SH-SY5Y (cell line): Measurements from ENCODE around the gene MAPK13.

Experiments
- GATA2 ChIP-seq: IDR thresholded peaks from 2 replicates; pipeline ENCODE4 v1.6.1; 2011; ENCODE audit warnings: mild to moderate bottlenecking, low read depth, low read length
- GATA3 ChIP-seq: IDR thresholded peaks from 2 replicates; pipeline ENCODE4 v1.6.1; 2011; ENCODE audit warnings: low read depth, mild to moderate bottlenecking, low read length, moderate library complexity

DNA sequence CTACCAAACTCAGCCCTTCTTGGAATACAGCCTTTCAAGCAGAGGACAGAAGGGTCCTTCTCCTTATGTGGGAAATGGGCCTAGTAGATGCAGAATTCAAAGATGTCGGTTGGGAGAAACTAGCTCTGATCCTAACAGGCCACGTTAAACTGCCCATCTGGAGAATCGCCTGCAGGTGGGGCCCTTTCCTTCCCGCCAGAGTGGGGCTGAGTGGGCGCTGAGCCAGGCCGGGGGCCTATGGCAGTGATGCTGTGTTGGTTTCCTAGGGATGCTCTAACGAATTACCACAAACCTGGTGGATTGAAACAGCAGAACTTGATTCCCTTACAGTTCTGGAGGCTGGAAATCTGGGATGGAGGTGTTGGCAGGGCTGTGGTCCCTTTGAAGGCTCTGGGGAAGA is 9.1 kb downstream of the MAPK13 start:
- TF ChIP-seq GATA3 (no peak), GATA2 (no peak)
